Measurements from ENCODE around the gene DLST.

DNA sequence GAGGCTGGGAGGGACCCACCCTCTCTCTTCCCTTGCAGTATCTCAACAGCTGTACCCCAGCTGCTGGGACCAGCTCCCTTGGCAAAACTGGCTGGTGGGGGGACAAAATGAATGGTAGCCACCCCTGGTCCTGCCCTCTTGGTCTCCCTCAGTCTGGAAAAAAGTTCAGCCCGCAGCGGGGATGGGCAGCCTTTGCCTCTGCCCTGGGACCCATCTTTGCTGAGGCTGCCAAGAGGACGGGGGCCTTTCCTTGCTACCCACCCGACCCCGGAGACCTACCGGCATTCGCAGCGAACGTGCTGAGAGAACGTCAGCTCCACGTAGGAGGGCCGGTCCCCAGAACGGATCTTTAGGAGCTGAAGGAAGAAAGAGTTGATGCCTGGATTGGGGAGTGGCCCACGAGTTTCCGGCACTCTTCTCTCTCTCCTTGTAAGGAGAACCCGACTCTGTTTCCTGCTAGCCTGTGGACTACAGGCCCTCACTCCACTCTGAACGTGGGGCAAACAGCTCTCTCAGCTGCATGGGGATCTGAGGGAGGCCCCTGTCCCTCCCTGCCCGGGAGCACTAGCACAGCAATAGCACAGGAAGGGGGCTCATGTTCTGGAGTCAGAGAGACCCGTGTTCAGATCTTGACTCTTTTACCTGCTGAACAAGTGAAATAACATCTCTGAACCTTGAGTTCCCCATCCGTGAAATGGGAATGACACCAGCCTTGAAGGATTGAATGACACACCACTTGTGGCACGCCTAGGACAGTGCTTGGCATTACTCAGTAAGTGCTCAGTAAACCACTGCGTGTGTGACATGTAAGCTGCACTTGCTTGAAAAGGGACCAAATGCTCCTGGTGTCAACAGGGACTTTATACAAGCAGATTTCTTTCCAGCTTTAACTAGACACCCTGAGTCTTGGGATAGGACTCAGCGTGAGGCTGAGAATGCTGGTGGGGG lies 66.8 kb downstream of the DLST start:
- TF ChIP-seq, protein P1, sequence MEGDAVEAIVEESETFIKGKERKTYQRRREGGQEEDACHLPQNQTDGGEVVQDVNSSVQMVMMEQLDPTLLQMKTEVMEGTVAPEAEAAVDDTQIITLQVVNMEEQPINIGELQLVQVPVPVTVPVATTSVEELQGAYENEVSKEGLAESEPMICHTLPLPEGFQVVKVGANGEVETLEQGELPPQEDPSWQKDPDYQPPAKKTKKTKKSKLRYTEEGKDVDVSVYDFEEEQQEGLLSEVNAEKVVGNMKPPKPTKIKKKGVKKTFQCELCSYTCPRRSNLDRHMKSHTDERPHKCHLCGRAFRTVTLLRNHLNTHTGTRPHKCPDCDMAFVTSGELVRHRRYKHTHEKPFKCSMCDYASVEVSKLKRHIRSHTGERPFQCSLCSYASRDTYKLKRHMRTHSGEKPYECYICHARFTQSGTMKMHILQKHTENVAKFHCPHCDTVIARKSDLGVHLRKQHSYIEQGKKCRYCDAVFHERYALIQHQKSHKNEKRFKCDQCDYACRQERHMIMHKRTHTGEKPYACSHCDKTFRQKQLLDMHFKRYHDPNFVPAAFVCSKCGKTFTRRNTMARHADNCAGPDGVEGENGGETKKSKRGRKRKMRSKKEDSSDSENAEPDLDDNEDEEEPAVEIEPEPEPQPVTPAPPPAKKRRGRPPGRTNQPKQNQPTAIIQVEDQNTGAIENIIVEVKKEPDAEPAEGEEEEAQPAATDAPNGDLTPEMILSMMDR (IDR thresholded peaks at IDR 0.05; ENCODE audit: low read length): no peak
- no peak for TF ChIP-seq EZH2 (IDR thresholded peaks at IDR 0.05; ENCODE audit: borderline replicate concordance, low read length)

Measured in OCI-LY1 (cell line).